Sigmoid colon (tissue), 7 donors: ENCODE data around the gene TENM4. TPM values are rescaled to one million over a fixed set of nuclear protein-coding genes. Genes with fewer than 3 reads are reported as not detected.

Source experiments
- DNase-seq: peaks from one replicate; pipeline ENCODE4 v3.0.0-alpha.2; 2019
- H3K27ac ChIP-seq, 4 donors: fragments of 200-600 bp; sonication (generic); one replicate each; pipeline ENCODE4 v1.5.1; 2016 to 2019; ENCODE audit warnings: mild to moderate bottlenecking in 1 of 4
- H3K27me3 ChIP-seq, 3 donors: fragments of 200-600 bp; sonication (generic); one replicate each; pipeline ENCODE4 v1.5.1; 2019; ENCODE audit warnings: mild to moderate bottlenecking in 1 of 3
- H3K36me3 ChIP-seq, 4 donors: fragments of 200-600 bp; sonication (generic); one replicate each; pipeline ENCODE4 v1.5.1; 2016 to 2019
- H3K4me1 ChIP-seq, 4 donors: fragments of 200-600 bp; sonication (generic); one replicate each; pipeline ENCODE4 v1.5.1; 2017 to 2019
- H3K4me3 ChIP-seq, 4 donors: fragments of 200-600 bp; sonication (generic); one replicate each; pipeline ENCODE4 v1.5.1; 2017 to 2019; ENCODE audit warnings: mild to moderate bottlenecking in 2 of 4, moderate library complexity in 1 of 4
- H3K9me3 ChIP-seq, 4 donors: fragments of 200-600 bp in 3 of 4; sonication (generic) in 3 of 4; one replicate each; pipeline versions ENCODE4 v1.5.1 to v1.6.1; 2013 to 2019
- CTCF ChIP-seq, 4 experiments: fragments of 450-650 bp in 3 of 4; fragments of 200-600 bp in 1 of 4; IDR thresholded peaks; one replicate each; pipeline ENCODE4 v1.5.1; 2016 to 2019; ENCODE audit warnings: antibody characterized with exemption in 4 of 4, mild to moderate bottlenecking in 3 of 4, moderate library complexity in 2 of 4
- EP300 ChIP-seq, 4 donors: sonication (generic); formaldehyde crosslinking; IDR thresholded peaks; one replicate each; pipeline ENCODE4 v1.6.1; 2017; ENCODE audit warnings: antibody characterized with exemption in 4 of 4
- POLR2A ChIP-seq, 2 donors: fragments of 450-650 bp; IDR thresholded peaks; one replicate each; pipeline ENCODE4 v1.6.1; 2016; ENCODE audit warnings: antibody characterized with exemption in 2 of 2, mild to moderate bottlenecking in 2 of 2, moderate library complexity in 2 of 2
- POLR2AphosphoS5 ChIP-seq, 4 donors: sonication (generic); formaldehyde crosslinking; IDR thresholded peaks; one replicate each; pipeline ENCODE4 v1.6.1; 2017; ENCODE audit warnings: antibody characterized with exemption in 4 of 4
- WGBS, 2 donors: extraction: QIAGEN DNeasy Blood & Tissue Kit; methylation state at CpG; one replicate each; pipeline ENCODE4 v1.1.7; 2013; 5-methylcytosine and 5-hydroxymethylcytosine counted together
- intact Hi-C: fragments of 100-400 bp; cut with DNase I; formaldehyde crosslinking; loops from one replicate; pipeline ENCODE4 v1.15.1; 2023
- polyA plus RNA-seq, 3 donors: library from polyadenylated mRNA; stranded (reverse); fragments of 200-250 nt; gene quantifications; one replicate each; pipeline ENCODE4 v1.2.3, GENCODE V29; 2013
- total RNA-seq, 4 donors: library from RNA; depleted of rRNA; stranded (reverse); fragments of >200 nt; gene quantifications; one replicate each; pipeline ENCODE4 v1.1.0, GENCODE V29; 2016
- donor health status: healthy with polysubstance abuse.
- donor health status: Bipolar disorder and iron deficiency.
- donor health status: healthy.

Gene TENM4
- total and polyA plus RNA-seq, 7 donors = 0.23 to 14.6 (median 1.9) TPM; not detected in 1

- Histone ChIP-seq H3K36me3 (no peaks in the 10 kb centered on the region), H3K27ac (no peak overlapping the region), H3K9me3 (no peaks in the 10 kb centered on the region), H3K4me3 (no peak overlapping the region), H3K4me1 (peaks cover 0 to 7% (median 0%) of the 10 kb centered on the region in 4 donors), H3K27me3 (no peaks in the 10 kb centered on the region)
- no peak for TF ChIP-seq EP300 (IDR thresholded peaks at IDR 0.05)
- TF ChIP-seq POLR2A (IDR thresholded peaks at IDR 0.05) = no peak
- DNase-seq = no peak
- 94% methylated on average over 6 of the region's 6 CpGs for WGBS, 2 donors
- intact Hi-C loops = no loop called here
These were observed 696.6 kb downstream of the TENM4 start for GRCh38 chr11:78744202-78744601.

- Histone ChIP-seq H3K36me3 (no peaks in the 10 kb centered on the region), H3K27ac (no peak overlapping the region), H3K4me3 (no peak overlapping the region), H3K4me1 (peaks cover 0 to 7% (median 0%) of the 10 kb centered on the region in 4 donors), H3K9me3 (no peaks in the 10 kb centered on the region), H3K27me3 (no peaks in the 10 kb centered on the region)
- WGBS, 2 donors = 20 to 62% methylated on average over 6 of the region's 6 CpGs
- DNase-seq = no peak
- TF ChIP-seq POLR2A (IDR thresholded peaks at IDR 0.05) = no peak
- no peak for TF ChIP-seq CTCF (IDR thresholded peaks at IDR 0.05)
- no peak for TF ChIP-seq EP300 (IDR thresholded peaks at IDR 0.05)
- no peak for TF ChIP-seq POLR2AphosphoS5 (IDR thresholded peaks at IDR 0.05)
- intact Hi-C loops = no loop called here
These were observed 698.4 kb downstream of the TENM4 start for GRCh38 chr11:78742430-78742829.

GRCh38 chr11:78741741-78742140 is 699.1 kb downstream of the TENM4 start:
- TF ChIP-seq POLR2A (IDR thresholded peaks at IDR 0.05) (no peak), CTCF (IDR thresholded peaks at IDR 0.05) (no peak), POLR2AphosphoS5 (IDR thresholded peaks at IDR 0.05) (no peak), EP300 (IDR thresholded peaks at IDR 0.05) (no peak)
- no peak overlapping the region for H3K4me3 ChIP-seq
- WGBS, 2 donors = 80 to 91% methylated on average over 7 of the region's 7 CpGs
- H3K9me3 ChIP-seq = no peaks in the 10 kb centered on the region
- intact Hi-C loops = no loop called here
- no peaks in the 10 kb centered on the region for H3K27me3 ChIP-seq
- H3K4me1 ChIP-seq = peaks cover 0 to 7% (median 0%) of the 10 kb centered on the region in 4 donors
- H3K27ac ChIP-seq = no peak overlapping the region
- H3K36me3 ChIP-seq = no peaks in the 10 kb centered on the region
- DNase-seq = no peak

- DNase-seq = no peak
- no peaks in the 10 kb centered on the region for H3K27me3 ChIP-seq
- 38 to 69% methylated on average over 12 of the region's 12 CpGs for WGBS, 2 donors
- peaks cover 0 to 7% (median 0%) of the 10 kb centered on the region in 4 donors for H3K4me1 ChIP-seq
- H3K27ac ChIP-seq = no peak overlapping the region
- no peak overlapping the region for H3K4me3 ChIP-seq
- no peak for TF ChIP-seq CTCF (IDR thresholded peaks at IDR 0.05)
- TF ChIP-seq EP300 (IDR thresholded peaks at IDR 0.05) = no peak
- no peak for TF ChIP-seq POLR2AphosphoS5 (IDR thresholded peaks at IDR 0.05)
- no peak for TF ChIP-seq POLR2A (IDR thresholded peaks at IDR 0.05)
- H3K36me3 ChIP-seq = no peaks in the 10 kb centered on the region
- no peaks in the 10 kb centered on the region for H3K9me3 ChIP-seq
- intact Hi-C loops = no loop called here
These were observed 700.4 kb downstream of the TENM4 start for GRCh38 chr11:78740199-78741071.

- Histone ChIP-seq H3K9me3 (no peaks in the 10 kb centered on the region), H3K27ac (no peak overlapping the region), H3K4me1 (peaks cover 0 to 7% (median 0%) of the 10 kb centered on the region in 4 donors), H3K4me3 (no peak overlapping the region), H3K27me3 (no peaks in the 10 kb centered on the region), H3K36me3 (no peaks in the 10 kb centered on the region)
- intact Hi-C loops = no loop called here
- 91 to 93% methylated on average over 1 of the region's 1 CpG for WGBS, 2 donors
- TF ChIP-seq POLR2A (IDR thresholded peaks at IDR 0.05) (no peak), POLR2AphosphoS5 (IDR thresholded peaks at IDR 0.05) (no peak), EP300 (IDR thresholded peaks at IDR 0.05) (no peak), CTCF (IDR thresholded peaks at IDR 0.05) (no peak)
- DNase-seq = no peak
These were observed 702.9 kb downstream of the TENM4 start for GRCh38 chr11:78737891-78738290.
